ENCODE data around the gene PTPRG.
A peak's percentile ranks its signal among the peaks of the same experiment; 100 is the strongest.

PTPRG gene

DNA sequence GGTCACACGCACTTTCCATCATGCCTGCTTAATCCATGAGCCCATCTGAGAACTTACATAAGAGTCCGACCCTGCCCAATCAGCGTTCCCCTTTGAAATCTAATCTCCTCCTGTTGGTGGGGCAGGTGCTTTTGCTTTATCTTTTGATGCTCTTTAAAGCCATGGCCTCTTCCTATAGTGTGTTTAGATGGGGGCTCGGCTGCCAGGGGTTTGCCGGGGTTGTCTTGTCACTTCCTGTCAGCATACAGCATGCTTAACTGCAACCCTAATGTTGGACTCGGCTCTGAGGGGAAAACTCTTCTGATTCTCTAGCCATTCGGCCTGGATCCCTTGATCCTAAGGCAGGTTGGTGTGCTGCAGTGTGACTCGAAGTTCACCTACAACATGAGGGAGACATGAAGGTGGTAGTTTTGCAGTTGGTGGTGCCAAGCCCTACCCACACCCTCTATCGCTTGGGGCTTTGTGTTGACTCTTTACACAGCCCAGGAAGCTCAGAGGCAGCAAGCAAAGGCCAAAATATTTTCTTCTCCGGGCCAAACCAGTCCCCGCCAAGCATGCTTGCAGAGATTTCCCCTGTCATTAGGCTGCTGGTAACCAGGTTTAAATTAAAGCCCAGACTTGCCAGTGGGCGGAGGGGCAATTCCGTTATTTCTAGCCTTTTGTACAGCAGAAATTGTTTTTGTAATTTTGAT, 593.2 kb downstream of the PTPRG start:
- DNase-seq (ENCODE audit: low read depth) = no peak

DNA sequence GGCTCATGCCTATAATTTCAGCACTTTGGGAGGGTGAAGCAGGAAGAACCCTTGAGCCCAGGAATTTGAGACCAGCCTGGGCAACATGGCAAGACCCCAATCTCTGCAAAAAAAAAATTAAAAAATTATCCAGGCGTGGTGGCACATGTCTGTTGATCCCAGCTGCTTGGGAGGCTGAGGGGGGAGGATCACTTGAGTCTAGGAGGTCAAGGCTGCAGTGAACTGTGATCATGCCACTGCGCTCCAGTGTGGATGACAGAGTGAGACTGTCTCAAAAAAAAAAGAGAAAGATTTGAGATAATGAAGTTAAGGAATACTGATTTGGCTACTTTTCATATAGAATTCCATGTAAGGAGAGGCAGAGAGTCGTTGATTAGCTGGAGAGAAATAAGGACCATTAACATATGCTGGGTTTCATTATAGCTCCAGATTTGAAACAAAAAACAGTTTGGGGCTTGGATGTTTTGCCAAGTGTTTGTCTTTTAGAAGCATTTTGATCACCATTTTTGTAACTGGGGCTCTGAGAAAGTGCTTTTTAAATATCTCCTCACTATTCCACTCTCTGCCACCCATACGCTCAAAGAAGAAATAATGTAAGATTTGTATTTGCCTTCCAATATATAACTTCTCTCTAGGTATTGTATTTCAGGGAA, 597.8 kb downstream of the PTPRG start:
- no peak for DNase-seq (ENCODE audit: low read depth)

DNA sequence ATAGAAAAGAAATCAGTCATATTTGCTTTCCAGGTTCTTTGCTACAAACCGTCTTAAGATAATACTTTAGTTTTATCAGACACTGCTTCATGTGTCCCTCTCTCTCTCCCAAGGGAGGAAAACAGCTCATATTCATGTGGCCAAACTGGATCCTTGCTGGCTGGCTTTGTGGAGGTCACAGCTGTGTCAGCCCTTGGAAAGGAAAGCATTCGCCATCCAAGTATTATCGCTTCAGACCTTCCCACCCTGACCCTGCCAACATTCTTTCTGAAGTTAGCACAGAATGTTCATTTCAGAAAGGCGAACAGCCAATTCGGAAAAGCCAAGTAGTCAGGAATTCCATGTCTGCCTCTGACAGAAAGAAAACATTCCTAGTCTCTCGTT, 598.3 kb downstream of the PTPRG start:
- DNase-seq (ENCODE audit: low read depth) = no peak

DNA sequence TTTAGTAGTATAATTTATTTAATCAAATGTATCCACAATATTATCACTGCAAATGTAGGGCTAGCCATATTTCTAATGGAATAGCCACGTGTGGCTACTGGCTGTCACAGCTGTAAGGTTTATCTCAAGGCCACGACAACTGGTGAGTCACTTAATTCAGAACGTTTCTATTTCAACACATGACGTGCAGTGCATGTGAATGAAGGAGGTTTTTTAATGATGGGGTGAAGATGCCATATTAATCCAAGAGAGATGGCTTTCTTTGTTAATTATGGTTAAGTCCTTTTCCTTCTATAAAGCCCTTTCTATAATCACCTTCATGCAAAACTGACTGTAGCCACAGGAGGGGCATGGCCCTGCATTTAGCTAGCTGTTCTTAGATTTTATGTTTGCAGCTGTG, 600.0 kb downstream of the PTPRG start:
- DNase-seq (ENCODE audit: low read depth) = no peak

DNA sequence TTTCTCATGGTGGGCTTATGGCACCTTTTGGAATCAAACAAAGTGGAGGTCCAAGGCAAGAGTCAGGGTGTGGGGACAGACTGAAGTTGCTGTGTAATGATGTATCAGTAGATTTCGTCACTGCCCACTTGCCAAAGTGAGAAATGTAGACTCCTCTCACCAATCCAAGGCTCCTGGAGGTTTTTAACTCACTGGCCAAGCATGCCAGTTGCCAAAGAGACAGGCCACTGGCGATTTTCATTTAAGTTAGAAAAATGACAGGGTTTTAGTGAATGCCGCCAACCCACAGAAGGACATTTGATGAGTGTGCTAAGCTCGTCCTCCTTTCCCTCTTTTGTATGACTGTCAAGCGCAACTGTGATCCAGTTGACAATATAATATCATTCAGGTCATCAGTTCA, 602.8 kb downstream of the PTPRG start:
- no peak for DNase-seq (ENCODE audit: low read depth)

DNA sequence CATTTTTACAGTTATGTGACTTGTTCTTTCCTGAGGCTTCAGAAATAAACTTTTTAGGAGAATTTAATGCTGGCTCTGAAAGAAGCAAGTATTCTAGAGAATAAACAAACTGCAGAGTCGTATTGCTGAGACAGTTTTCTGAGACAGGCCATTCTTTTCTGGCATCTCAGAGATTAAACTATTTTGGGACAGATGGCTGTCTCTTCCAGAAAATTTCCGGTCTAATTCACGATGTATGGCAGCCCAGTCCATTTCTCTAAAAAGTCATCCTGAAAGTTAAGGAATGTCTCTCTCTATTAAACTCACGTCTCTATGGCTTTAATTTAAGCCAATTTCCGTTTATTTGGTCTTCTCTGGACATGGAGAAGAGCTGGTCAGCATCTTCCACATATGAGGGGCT, 603.4 kb downstream of the PTPRG start:
- no peak for DNase-seq (ENCODE audit: low read depth)

DNA sequence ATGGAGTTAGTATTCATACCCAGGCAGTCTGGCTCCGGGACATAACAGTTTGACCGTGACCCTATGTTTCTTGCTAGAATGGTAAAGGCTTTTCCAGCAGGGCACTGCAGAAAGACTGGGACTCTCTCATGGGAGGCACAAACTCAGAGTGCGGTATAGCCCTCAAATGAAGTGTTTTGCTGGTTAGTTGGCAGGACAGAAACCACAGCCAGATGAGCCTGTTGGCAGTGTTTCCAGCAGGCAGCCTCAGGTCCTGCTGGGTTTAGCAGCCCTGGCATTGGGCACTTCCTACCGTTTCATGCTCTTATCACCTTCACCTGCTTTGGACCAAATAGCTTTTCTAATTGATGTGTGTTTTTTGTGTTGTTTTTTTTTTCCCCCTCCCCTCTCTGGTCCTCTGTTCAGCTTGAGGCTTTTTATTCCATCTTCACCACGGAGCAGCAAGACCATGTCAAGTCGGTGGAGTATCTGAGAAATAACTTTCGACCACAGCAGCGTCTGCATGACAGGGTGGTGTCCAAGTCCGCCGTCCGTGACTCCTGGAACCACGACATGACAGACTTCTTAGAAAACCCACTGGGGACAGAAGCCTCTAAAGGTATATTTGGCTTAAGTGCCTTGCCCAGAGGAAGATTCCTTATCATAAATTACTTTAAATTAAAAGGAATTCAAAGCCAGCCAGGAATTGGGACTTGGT, 606.3 kb downstream of the PTPRG start:
- DNase-seq (ENCODE audit: low read depth) = no peak

DNA sequence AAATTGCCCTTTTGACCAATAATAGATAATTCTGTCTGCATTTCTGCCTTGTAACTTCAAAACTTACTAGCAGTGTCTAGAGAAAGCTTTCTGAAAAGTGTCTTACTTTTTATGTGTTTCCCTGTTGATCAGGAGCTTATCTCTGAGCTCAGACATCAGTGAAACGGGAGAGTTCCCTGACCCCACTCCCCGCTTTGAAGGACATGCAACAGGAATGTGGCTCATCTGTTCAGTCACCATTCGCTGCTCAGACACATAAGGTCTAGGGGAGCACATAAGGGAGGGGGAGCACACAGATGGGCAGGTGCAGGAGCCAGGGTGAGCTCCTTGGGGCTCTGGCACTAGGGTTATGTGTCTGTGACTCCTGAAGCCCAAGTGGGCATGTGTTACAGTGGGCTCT, 607.0 kb downstream of the PTPRG start:
- no peak for DNase-seq (ENCODE audit: low read depth)

DNA sequence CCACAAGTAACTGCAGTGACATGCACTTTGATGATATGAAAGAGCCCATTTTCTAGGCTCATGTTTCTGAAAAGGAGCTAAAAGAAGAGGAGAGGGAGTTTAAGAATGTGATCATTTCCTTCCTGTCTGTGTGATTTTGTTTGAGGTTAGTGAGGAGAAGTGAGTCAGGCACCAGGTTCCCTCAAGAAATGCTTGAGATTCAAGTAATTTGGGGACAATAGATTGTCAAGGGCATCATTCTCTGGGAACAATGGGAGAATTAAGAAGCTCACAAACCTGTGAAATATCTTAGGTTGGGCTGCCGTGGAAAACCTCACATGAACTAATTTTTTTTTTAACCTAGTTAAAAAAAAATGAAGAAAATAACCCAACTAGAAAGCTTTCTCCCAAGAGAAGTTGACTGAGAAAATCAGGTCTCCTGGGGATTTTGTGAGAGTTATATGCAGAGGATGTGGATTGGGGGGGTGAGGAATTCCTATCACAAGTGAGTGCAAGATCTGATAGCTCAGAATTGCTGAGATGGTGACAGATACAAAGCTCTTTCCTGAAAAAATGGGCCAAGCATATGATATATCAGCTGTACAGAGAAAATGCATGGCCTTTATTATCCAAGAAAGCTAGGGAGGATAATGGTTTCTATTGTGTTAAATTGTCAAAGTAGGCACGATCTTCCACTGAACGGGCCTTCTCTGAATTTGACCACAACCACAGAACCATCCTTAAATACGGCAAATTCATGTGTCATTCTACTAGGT, 608.7 kb downstream of the PTPRG start:
- DNase-seq (ENCODE audit: low read depth) = peak; percentile 25

DNA sequence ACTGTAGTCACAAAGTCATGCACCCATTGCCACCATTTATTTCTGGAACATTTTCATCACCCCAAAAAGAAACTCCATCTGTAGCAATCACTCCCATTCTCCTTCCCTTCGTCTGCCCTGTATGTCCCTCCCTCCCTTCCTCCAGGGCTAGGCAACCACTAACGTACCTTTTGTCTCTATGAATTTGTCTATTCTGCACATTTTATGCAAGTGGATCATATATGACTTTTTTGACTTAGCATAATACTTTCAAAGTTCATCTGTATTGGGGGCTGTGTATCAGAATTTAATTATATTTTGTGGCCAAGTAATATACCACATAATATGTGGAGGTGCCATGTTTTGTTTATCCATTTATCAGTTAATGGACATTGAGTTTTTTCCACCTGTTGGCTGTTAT, 610.4 kb downstream of the PTPRG start:
- no peak for DNase-seq (ENCODE audit: low read depth)

DNA sequence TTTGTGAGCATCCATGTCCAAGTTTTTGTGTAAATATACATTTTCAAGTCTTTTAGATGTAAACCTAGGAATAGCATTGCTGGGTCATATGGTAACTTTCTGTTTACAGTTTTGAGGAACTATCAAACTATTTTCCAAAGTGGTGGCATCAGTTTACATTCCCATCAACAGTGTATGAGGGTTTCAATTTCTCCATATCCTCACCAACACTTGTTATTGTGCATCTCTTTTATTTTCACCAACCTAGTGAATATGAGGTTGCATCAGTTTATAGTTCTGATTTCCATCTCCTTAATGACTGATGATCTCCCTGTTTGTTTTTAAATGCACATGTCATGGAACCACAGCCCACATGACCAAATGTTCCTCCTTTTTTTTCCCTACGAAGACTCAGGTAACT, 610.8 kb downstream of the PTPRG start:
- no peak for DNase-seq (ENCODE audit: low read depth)

DNA sequence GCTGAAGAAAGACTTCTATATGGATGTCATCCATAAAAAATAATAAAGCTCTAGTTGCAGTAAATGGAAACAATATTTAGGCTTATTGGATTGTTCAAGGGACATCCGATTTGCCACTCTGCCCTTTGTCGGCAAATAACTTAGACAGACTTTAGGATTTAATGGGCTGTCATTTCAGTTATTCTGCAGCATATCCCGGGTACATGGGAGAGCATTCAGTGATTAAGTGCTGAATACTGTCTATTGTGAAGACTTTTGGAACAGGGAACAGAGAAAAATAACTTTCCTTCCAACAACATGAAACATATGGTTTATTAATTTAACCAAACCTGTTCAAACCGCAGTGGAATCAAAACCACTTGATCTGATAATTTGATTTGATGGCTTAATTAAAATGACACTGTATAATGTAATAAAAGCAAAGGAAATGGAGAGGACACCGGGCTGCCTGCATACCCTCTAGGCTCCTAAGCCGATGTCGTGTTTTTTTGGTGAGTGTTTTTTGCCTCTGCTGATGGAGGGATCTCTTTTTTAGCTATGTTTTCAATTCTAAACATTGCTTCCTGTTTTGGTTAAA, 612.7 kb downstream of the PTPRG start:
- DNase-seq (ENCODE audit: low read depth) = no peak

DNA sequence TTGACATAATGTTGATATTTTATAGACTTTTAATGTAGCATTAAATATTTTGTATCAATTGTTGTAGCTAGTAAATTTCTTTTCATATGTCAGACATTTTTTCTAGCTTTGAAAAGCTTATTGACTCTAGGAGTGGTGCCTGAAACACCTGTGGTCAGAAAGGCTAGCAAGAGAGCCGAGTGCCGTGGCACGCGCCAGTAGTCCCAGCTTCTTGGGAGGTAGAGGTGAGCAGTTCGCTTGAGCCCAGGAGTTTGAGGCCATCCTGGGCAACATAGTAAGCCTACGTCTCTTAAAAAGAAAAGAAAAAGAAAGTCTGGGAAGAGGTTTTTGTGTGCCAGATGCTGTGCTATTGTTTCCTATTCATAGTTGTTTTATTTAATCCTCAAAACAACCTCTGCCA, 613.8 kb downstream of the PTPRG start:
- no peak for DNase-seq (ENCODE audit: low read depth)

DNA sequence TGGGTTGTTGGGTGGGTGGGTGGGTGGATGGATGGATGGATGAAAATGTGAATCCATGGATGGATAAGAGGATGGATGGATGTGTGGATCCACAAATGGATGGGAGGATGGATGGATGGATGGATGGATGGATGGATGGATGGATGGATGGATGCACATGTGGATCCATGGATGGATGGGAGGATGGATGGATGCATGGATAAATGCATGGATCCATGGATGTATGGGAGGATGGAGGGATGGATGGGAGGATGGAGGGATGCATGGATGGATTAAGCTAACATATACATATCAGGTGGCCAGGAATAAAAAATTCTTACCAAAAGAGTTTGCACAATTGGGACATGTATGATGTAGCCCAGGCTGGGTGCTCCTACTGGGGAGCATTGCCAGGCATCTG, 616.7 kb downstream of the PTPRG start:
- DNase-seq (ENCODE audit: low read depth) = no peak

DNA sequence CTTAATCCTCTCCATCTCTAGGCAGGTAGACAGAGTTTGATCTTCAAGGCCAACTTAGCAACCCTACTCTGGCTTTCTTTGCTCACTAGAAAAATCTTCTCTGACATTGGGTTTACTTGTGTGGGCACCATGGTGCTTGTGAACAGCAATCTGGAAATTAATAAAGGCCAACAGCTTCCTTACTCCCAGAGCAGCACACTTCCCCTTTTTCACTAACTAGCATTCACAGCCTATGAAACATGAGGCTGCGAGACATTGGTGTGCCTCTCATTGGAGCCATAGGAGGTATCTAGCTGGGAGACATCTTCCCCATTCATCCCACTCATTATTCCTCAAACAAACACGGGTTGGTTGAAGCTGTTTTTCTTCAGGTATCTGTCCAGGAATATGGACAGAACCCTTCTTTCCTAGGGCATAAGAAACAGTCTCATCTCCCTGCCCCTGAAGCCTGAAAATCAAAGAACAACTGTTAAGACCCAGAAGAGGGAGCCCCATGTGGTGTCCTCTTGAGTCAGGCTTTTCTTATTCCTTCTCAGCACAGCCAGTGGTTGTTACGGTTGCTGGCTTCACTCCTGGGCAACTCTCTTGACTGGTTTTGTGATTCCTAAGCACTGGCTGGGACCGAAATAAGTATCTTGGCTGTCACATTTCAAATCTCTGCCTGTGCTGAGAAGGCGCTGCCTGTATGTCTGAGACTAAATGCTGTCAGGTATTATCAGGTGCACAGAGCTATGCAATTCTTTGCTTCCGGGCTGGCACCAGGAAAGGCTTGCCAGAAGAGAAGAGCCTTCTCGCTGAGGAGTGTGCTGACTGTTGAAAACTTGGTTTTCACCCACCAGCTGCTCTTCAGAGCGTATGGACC, 617.6 kb downstream of the PTPRG start:
- DNase-seq (ENCODE audit: low read depth) = no peak

DNA sequence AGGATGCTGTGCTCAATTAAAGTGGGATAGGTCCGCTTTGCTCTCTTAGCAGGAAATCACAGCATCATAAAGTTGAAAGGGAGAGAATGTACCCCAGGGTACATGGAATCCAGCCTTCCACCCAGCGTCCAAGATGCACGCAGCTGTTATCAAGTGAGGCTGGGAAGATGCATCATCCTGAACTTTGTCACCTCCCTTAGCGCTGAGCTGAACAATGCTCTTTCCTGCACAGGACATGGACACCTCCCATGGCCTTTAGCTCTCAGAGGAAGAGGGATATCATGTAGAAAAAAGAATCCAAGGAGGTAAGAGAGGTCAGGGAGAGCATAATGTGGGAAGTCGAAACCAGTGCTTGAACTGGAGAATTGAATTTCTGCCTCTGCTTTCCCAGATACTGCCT, 619.1 kb downstream of the PTPRG start:
- DNase-seq (ENCODE audit: low read depth) = no peak

DNA sequence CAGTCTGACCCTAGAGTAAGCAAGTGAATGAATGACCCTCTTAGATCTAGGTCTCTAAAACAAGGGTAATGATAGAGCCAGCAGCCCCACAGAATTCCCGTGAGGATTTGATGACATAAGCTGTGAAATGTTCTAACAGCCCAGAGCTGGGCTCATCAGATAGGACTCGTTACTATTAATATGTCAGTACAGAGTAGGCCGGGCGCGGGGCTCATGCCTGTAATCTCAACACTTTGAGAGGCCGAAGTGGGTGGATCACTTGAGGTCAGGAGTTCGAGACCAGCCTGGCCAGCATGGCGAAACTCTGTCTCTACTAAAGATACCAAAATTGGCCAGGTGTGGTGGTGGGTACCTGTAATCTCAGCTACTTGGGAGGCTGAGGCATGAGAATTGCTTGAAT, 621.7 kb downstream of the PTPRG start:
- no peak for DNase-seq (ENCODE audit: low read depth)

DNA sequence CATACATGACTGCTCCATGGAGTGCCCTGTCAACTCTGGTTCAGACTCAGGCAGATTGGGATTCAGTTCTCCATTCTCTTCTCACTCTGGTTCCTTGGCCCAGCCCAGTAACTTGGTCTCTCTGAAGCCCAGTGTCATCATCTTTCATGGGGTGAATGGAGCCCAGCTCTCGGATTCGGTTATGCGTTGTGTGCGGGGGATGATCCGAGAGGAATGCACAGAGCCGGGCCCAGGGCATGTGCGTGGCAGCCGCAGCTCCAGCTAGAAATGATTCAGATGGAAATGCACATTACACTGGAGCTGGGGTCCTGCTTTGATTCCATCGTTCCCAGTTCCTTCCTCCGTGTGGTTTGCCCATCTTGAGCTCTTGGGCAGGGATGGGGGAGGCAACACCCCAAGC, 622.6 kb downstream of the PTPRG start:
- DNase-seq (ENCODE audit: low read depth) = no peak

DNA sequence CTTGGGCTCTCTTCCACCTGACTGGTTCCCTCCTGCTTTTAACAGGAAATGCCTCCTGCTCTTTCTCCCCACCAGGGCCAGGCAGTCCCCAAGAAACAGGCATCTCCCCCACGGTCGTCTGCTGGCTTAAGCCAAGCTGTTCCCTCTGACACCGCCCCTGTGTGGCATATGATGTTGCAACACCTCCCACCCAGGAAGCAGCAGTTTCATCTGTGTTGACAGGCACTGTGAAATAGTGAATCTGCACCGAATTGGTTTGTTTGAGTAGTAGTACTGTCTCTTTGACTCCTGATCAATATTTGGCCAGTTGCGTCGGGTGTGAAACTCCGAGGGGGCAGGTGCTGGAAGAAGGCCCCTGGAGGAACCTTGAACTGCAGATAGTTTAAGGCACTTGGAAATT, 623.2 kb downstream of the PTPRG start:
- no peak for DNase-seq (ENCODE audit: low read depth)

DNA sequence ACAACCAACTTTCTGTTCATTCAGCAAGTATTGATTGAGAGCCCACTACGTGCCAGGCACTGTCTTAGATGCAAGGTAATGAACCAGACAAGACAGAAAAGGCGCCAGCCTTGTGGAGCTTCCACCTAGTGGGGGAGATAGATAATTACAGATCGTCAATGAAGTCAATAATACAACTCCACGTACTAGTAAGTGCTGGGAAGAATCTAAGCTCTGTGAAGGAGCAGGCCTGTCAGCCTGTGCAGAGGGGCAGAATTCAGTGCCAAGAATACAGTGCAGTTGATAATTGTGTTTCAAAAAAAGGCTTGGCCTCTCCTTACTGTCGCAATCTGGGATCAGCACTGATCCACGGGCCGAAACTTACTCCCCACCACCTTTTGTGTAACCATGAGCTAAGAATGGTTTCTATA, 625.7 kb downstream of the PTPRG start:
- DNase-seq (ENCODE audit: low read depth) = no peak

DNA sequence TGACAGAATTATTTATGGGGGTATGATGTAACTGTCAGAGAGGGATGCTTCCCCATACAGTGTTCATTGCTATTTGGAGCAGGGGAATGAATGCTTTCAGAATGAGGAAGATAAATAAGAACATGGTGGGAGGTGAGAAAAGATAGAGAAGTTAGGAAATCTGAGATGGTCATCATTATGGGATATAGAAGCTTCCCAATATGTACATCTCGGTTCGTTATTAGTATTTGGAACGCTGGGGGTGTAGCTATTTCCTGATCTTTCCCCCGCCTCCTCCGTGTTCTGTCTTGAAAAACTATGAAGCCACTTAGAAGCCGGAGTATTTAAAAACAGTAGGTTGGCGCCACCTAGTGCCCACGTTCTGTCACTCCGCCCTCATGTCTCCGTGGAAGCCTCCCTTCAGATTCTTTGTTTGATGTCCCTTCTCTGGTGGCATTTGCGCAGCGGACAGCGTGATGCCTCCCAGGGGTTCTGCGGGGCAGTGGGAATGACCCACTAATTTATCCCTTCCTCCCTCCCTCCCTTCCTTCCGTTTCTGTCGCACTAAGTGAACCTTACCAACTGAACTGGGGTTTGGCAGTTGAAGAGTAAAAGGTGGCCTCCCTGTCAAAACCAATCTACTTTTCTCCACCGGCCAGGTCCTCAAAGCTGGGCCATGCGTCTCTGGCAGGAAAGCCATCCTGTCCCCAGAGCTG, 627.5 kb downstream of the PTPRG start:
- DNase-seq (ENCODE audit: low read depth) = peak; percentile 44
